ENCODE results near the gene GSTM2. TPM values are rescaled to one million over a fixed set of nuclear protein-coding genes. Genes with fewer than 3 reads are reported as not detected.
"Not testable (repeated sequence)": the region's sequence is repeated elsewhere in the genome, so short reads cannot be mapped to it uniquely, and the experiment has no call there.

The GSTM2 gene
- total and polyA plus RNA-seq, 2 of the 4 experiments (the other 2 are of a cell fraction): 10.2 to 85.5 TPM

DNA sequence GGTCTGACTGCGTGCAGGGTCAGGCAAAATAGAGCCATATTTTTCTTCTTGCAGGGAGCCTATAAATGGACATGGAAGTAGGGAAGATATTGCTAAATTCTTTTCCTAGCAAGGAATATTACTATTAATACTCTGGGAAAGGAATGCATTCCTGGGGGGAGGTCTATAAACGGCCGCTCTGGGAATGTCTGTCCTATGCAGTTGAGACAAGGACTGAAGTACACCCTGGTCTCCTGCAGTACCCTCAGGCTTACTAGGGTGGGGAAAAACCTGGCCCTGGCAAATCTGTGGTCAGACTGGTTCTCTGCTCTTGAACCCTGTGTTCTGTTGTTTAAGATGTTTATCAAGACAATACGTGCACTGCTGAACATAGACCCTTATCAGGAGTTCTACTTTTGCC is 41.1 kb downstream of the GSTM2 start:
- in situ Hi-C loops (cut with MboI; ENCODE audit: low sequenced_read_pairs); POLR2A ChIA-PET (ENCODE audit: unreplicated experiment); H4K20me1 ChIP-seq (ENCODE audit: insufficient read depth, low read length); H3K4me3 ChIP-seq (ENCODE audit: insufficient read depth, low read depth, low read length); H2AK5ac ChIP-seq (ENCODE audit: low read depth, low read length); H3K4me2 ChIP-seq (ENCODE audit: low read depth, low read length); H4K91ac ChIP-seq (ENCODE audit: insufficient read depth, low read depth, low read length); H3K27me3 ChIP-seq (ENCODE audit: control insufficient read depth, insufficient read depth, low read length); H3K56ac ChIP-seq (ENCODE audit: extremely low read depth, insufficient read depth, low read length); H3K14ac ChIP-seq (replicated peaks; ENCODE audit: low read depth, low read length); CTCF ChIA-PET; H3K4ac ChIP-seq (ENCODE audit: low read depth, low read length); H3K27ac ChIP-seq (ENCODE audit: insufficient read depth, low read length); dilution Hi-C loops (cut with HindIII; ENCODE audit: low sequenced_read_pairs, unreplicated experiment); H3K9me3 ChIP-seq (ENCODE audit: control insufficient read depth, insufficient read depth, low read length); H3K9me1 ChIP-seq (ENCODE audit: insufficient read depth, low read length); intact Hi-C loops (cut with micrococcal nuclease); H2AK9ac ChIP-seq (replicated peaks; ENCODE audit: low read depth, low read length, poor library complexity); DNase-seq; ATAC-seq (ENCODE audit: low read depth); H2BK20ac ChIP-seq (ENCODE audit: low read depth, low read length); H3K23ac ChIP-seq (ENCODE audit: low read depth, low read length); H2BK15ac ChIP-seq (ENCODE audit: low read depth, low read length); H3K4me1 ChIP-seq (ENCODE audit: control insufficient read depth, insufficient read depth, low read length); BruUV-seq (replicated peaks); H4K8ac ChIP-seq (ENCODE audit: low read depth in 2 of 2, low read length in 2 of 2); H2BK120ac ChIP-seq (ENCODE audit: low read depth, low read length); H2AFZ ChIP-seq (replicated peaks; ENCODE audit: low read length, poor library complexity); H3K9ac ChIP-seq (ENCODE audit: low read depth, low read length); H3K18ac ChIP-seq (ENCODE audit: low read depth, low read length); H3K79me1 ChIP-seq (ENCODE audit: low read depth in 1 of 2, low read length in 2 of 2); H2BK5ac ChIP-seq (ENCODE audit: low read depth, low read length, poor library complexity, severe bottlenecking); H4K5ac ChIP-seq (ENCODE audit: low read depth, low read length); H3K36me3 ChIP-seq (ENCODE audit: control insufficient read depth, insufficient read depth, low read length): not testable (repeated sequence)
- WGBS, 2 experiments (ENCODE audit: extremely low coverage in 2 of 2, insufficient read length in 1 of 2): no CpG with 5 or more reads among the region's 4 CpGs

DNA sequence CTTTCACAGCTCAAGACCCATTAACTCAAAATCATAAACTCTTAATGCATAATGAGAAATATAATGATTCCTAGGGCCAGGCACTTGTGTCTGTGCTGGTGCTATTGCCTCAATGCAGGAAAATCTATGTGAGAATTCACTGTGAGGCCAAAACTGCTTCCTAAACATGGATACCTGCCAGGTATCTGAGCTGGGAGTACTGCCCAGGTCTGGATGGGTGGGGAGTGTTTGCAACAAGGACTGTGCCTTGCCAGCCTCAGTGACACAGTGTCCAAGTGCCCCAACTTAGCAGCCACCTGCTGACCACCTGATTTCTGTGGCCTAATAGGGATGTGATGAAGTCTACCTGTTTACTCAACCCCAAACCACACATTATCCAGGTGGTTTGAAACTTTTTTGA is 42.0 kb downstream of the GSTM2 start:
- H4K5ac ChIP-seq (ENCODE audit: low read depth, low read length); H2BK20ac ChIP-seq (ENCODE audit: low read depth, low read length); H3K56ac ChIP-seq (ENCODE audit: extremely low read depth, insufficient read depth, low read length); BruUV-seq (replicated peaks); H4K8ac ChIP-seq (ENCODE audit: low read depth in 2 of 2, low read length in 2 of 2); H2AK9ac ChIP-seq (replicated peaks; ENCODE audit: low read depth, low read length, poor library complexity); H3K79me1 ChIP-seq (ENCODE audit: low read depth in 1 of 2, low read length in 2 of 2); H3K14ac ChIP-seq (replicated peaks; ENCODE audit: low read depth, low read length); H3K9me3 ChIP-seq (ENCODE audit: control insufficient read depth, insufficient read depth, low read length); H3K4me3 ChIP-seq (ENCODE audit: insufficient read depth, low read depth, low read length); H2AK5ac ChIP-seq (ENCODE audit: low read depth, low read length); intact Hi-C loops (cut with micrococcal nuclease); H3K4ac ChIP-seq (ENCODE audit: low read depth, low read length); H2BK15ac ChIP-seq (ENCODE audit: low read depth, low read length); H4K20me1 ChIP-seq (ENCODE audit: insufficient read depth, low read length); H3K4me1 ChIP-seq (ENCODE audit: control insufficient read depth, insufficient read depth, low read length); H3K9me1 ChIP-seq (ENCODE audit: insufficient read depth, low read length); H2AFZ ChIP-seq (replicated peaks; ENCODE audit: low read length, poor library complexity); H3K4me2 ChIP-seq (ENCODE audit: low read depth, low read length); H3K23ac ChIP-seq (ENCODE audit: low read depth, low read length); in situ Hi-C loops (cut with MboI; ENCODE audit: low sequenced_read_pairs); H3K18ac ChIP-seq (ENCODE audit: low read depth, low read length); H3K27ac ChIP-seq (ENCODE audit: insufficient read depth, low read length); H3K36me3 ChIP-seq (ENCODE audit: control insufficient read depth, insufficient read depth, low read length); DNase-seq; H2BK120ac ChIP-seq (ENCODE audit: low read depth, low read length); H2BK5ac ChIP-seq (ENCODE audit: low read depth, low read length, poor library complexity, severe bottlenecking); POLR2A ChIA-PET (ENCODE audit: unreplicated experiment); H3K9ac ChIP-seq (ENCODE audit: low read depth, low read length); H4K91ac ChIP-seq (ENCODE audit: insufficient read depth, low read depth, low read length); H3K27me3 ChIP-seq (ENCODE audit: control insufficient read depth, insufficient read depth, low read length); dilution Hi-C loops (cut with HindIII; ENCODE audit: low sequenced_read_pairs, unreplicated experiment); ATAC-seq (ENCODE audit: low read depth): not testable (repeated sequence)
- CTCF ChIA-PET: interaction anchor here (0.6 kb wide), 1 partner anchor 163 kb away, joined by 3 read pairs; no protein-coding TSS in a partner anchor
